Kidney glomerular epithelial cell (primary cell): ENCODE measurements around the gene ST8SIA2.

ENCODE experiments used
- DNase-seq: peaks from one replicate; lab custom pipeline; 2025; lab: John Stamatoyannopoulos, UW

The ST8SIA2 gene

GRCh38 chr15:92399271-92399950 is 5.7 kb downstream of the ST8SIA2 start:
- no peak for DNase-seq

GRCh38 chr15:92400573-92400972 is 6.9 kb downstream of the ST8SIA2 start:
- no peak for DNase-seq

GRCh38 chr15:92400980-92401787 is 7.5 kb downstream of the ST8SIA2 start:
- DNase-seq, result no peak

- peak; percentile 32 for DNase-seq
Measured at GRCh38 chr15:92402751-92403150, 9.1 kb downstream of the ST8SIA2 start.

GRCh38 chr15:92405942-92406341 is 12.3 kb downstream of the ST8SIA2 start:
- no peak for DNase-seq

- no peak for DNase-seq
Measured at GRCh38 chr15:92407321-92407720, 13.6 kb downstream of the ST8SIA2 start.

GRCh38 chr15:92407916-92408315 is 14.2 kb downstream of the ST8SIA2 start:
- no peak for DNase-seq

- no peak for DNase-seq
Measured at GRCh38 chr15:92409006-92409405, 15.3 kb downstream of the ST8SIA2 start.

GRCh38 chr15:92409521-92409920 is 15.8 kb downstream of the ST8SIA2 start:
- DNase-seq, result no peak

GRCh38 chr15:92410537-92410936 is 16.9 kb downstream of the ST8SIA2 start:
- no peak for DNase-seq

GRCh38 chr15:92411256-92411655 is 17.6 kb downstream of the ST8SIA2 start:
- DNase-seq, result no peak

GRCh38 chr15:92413510-92413909 is 19.8 kb downstream of the ST8SIA2 start:
- DNase-seq, result no peak

GRCh38 chr15:92415639-92416297 is 22.1 kb downstream of the ST8SIA2 start:
- DNase-seq, result no peak

GRCh38 chr15:92416557-92416956 is 22.9 kb downstream of the ST8SIA2 start:
- DNase-seq, result no peak

- no peak for DNase-seq
Measured at GRCh38 chr15:92417716-92418115, 24.0 kb downstream of the ST8SIA2 start.

GRCh38 chr15:92418864-92419263 is 25.2 kb downstream of the ST8SIA2 start:
- no peak for DNase-seq

GRCh38 chr15:92421976-92422375 is 28.3 kb downstream of the ST8SIA2 start:
- no peak for DNase-seq

- DNase-seq, result no peak
Measured at GRCh38 chr15:92425578-92426225, 32.0 kb downstream of the ST8SIA2 start.

GRCh38 chr15:92429378-92430068 is 35.8 kb downstream of the ST8SIA2 start:
- DNase-seq, result peak; percentile 60

- no peak for DNase-seq
Measured at GRCh38 chr15:92430069-92430440, 36.4 kb downstream of the ST8SIA2 start.

GRCh38 chr15:92435145-92435544 is 41.5 kb downstream of the ST8SIA2 start:
- no peak for DNase-seq

- DNase-seq, result no peak
Measured at GRCh38 chr15:92438471-92438870, 44.8 kb downstream of the ST8SIA2 start.
